ENCODE measurements around the gene ELL.

ELL gene

DNA sequence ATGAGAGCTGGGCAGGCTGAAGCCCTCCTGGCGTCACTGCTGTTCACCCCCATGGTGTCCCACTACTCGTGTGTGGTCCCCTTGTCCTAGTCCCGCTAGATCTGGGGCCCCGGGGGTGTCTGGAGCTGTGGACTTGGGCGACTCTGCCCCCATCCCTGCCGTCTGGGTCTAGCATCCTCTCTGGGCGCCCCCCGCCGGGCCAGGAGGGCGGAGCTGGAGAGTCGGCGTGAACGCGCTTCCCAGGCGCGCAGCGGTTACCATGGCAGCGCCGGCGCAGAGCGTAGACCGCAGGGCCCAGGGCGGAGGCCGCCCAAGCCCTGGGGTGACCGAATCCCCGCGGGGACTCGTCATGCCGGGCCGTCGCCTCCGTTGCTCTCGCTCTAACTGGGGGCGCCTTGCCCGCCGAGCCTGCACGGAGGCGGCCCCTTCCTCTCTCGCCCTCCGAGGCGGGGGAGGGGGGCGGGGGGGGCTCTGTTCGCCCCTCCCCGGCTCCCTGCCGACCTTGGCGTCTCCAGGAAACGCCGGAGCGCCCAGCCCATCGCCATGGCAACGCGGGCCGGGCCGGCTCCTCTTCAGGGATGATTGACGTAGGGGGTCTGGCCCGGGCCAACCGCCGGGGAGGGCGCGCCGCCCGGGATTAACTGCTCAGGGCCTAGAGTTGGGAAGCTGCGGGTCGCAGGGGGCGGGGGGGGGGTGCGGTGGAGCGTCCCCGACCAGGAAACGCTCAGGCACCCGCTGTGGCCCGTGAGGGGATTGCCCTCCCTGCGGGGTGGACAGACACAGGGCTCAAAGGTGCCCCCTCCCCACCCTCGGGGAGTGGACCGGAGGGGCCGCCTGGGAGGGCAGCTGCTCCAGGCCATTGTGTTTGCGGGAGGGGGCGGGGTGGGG is 92.8 kb downstream of the ELL start:
- Mint-ChIP-seq H3K9me3 (no peaks in the 10 kb centered on the region), H3K27me3 (ENCODE audit: low read depth, poor library complexity) (no peaks in the 10 kb centered on the region), H3K36me3 (ENCODE audit: low read depth) (no peaks in the 10 kb centered on the region), H3K27ac (no peak overlapping the region), H3K4me1 (peaks cover 46% of the 10 kb centered on the region), H3K4me3 (no peak overlapping the region)
- TF ChIP-seq, protein P1, sequence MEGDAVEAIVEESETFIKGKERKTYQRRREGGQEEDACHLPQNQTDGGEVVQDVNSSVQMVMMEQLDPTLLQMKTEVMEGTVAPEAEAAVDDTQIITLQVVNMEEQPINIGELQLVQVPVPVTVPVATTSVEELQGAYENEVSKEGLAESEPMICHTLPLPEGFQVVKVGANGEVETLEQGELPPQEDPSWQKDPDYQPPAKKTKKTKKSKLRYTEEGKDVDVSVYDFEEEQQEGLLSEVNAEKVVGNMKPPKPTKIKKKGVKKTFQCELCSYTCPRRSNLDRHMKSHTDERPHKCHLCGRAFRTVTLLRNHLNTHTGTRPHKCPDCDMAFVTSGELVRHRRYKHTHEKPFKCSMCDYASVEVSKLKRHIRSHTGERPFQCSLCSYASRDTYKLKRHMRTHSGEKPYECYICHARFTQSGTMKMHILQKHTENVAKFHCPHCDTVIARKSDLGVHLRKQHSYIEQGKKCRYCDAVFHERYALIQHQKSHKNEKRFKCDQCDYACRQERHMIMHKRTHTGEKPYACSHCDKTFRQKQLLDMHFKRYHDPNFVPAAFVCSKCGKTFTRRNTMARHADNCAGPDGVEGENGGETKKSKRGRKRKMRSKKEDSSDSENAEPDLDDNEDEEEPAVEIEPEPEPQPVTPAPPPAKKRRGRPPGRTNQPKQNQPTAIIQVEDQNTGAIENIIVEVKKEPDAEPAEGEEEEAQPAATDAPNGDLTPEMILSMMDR (IDR thresholded peaks at IDR 0.05), result no peak
- peak; percentile 93 for DNase-seq

DNA sequence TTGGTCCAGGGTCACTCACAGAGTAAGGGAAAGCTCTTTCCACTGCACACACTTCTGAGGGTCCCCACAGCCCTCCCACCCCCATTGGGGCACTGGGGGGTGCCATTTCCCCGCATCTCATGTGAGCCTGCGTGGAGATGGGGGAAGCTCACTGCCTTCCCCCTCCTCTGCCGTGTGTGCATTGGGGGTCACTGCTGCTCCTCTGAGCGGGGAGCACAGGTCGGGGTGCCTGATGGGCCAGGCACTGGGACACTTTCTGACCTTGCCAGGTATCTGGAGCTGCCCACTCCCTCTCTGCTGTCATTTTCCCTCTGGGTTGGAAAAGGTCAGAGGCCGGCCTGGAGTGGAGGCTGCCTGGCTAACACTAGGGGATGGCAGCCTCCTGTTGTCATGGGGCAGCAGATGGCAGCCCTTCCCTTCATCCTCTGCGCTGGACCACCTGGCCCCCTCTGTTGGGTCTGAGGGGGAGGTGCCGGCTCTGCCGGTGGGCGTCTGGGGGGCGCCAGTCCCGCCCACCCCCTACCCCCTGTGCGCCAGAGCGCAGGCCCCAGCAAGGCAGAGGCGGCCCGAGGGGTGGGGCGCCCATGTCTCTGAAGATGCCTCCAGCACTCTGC is 93.6 kb downstream of the ELL start:
- Mint-ChIP-seq H3K27ac (no peak overlapping the region), H3K27me3 (ENCODE audit: low read depth, poor library complexity) (no peaks in the 10 kb centered on the region), H3K4me1 (peaks cover 53% of the 10 kb centered on the region), H3K4me3 (no peak overlapping the region), H3K36me3 (ENCODE audit: low read depth) (no peaks in the 10 kb centered on the region), H3K9me3 (no peaks in the 10 kb centered on the region)
- TF ChIP-seq, protein P1 (IDR thresholded peaks at IDR 0.05), result no peak
- DNase-seq, result no peak

DNA sequence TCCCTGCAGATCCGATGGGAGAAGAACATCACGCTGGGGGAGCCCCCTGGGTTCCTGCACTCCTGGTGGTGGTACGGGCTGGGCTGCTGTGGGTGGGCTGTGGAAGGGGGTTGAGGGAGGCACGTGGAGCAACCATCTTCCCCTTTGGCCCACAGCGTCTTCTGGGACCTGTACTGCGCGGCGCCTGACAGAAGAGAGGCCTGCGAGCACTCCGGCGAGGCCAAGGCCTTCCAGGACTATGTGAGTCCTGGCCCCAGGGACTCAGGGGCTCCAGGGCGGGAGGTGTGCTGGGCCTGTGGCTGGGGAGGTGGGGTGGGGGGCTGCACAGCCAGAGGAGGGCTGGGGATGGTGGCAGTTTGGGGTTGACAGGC is 94.1 kb downstream of the ELL start:
- TF ChIP-seq, protein P1 (IDR thresholded peaks at IDR 0.05), result no peak
- Mint-ChIP-seq H3K36me3 (ENCODE audit: low read depth) (no peaks in the 10 kb centered on the region), H3K27ac (no peak overlapping the region), H3K27me3 (ENCODE audit: low read depth, poor library complexity) (no peaks in the 10 kb centered on the region), H3K9me3 (no peaks in the 10 kb centered on the region), H3K4me3 (no peak overlapping the region), H3K4me1 (peaks cover 59% of the 10 kb centered on the region)
- DNase-seq, result no peak

DNA sequence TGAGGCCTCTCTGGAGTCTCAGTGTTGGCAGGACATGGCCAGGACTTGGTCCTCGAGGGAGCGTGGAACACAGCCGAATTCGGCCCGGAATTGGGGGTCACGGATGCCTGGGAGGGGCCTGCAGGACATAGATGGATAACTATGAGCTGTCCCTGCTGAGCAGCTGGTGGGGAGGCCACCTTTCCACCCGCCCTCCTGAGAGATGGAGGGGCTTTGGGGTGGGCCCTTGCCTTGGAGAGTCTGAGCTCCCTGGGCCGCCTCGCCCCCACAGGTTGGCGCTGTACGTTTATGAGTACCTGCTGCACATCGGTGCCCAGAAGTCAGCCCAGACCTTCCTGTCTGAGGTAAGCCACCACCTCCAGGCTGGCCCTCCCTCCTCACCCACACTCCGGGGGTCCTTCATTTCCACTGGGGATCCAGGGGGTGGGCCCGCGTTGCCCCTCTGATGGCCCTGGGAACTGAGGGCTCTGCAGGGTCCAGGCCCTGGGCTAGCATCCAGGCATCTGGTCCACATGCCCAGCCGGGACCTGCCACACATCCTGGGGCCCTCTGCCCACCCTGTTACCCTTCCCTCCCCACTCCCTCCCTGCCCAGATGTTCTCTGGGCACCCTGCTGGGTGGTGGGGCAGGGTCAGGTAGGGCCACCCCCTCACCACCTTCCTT is 94.7 kb downstream of the ELL start:
- H3K4me1 Mint-ChIP-seq, result peaks cover 58% of the 10 kb centered on the region
- no peak for DNase-seq
- H3K4me3 Mint-ChIP-seq, result no peak overlapping the region
- no peaks in the 10 kb centered on the region for H3K36me3 Mint-ChIP-seq (ENCODE audit: low read depth)
- H3K9me3 Mint-ChIP-seq, result no peaks in the 10 kb centered on the region
- TF ChIP-seq, protein P1 (IDR thresholded peaks at IDR 0.05), result no peak
- no peaks in the 10 kb centered on the region for H3K27me3 Mint-ChIP-seq (ENCODE audit: low read depth, poor library complexity)
- no peak overlapping the region for H3K27ac Mint-ChIP-seq

DNA sequence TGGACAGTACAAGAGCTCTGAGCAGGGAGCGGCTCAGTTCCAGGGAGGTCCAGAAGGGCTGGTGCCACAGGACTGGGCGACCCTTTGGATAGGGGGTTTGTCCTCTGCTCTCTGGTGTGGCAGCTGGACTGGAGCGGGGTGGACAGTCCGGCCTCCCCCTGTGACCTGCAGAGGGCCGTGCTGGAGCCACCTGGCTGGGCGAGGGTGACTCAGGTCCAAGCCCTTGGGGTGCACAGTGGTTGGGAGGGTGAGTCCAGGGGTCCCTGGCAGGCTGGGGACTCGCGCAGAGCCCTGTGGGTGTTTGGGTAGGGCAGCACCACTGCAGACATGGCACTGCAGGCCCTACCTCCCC is 95.5 kb downstream of the ELL start:
- no peak for DNase-seq
- Mint-ChIP-seq H3K36me3 (ENCODE audit: low read depth) (no peaks in the 10 kb centered on the region), H3K9me3 (no peaks in the 10 kb centered on the region), H3K4me3 (no peak overlapping the region), H3K27me3 (ENCODE audit: low read depth, poor library complexity) (no peaks in the 10 kb centered on the region), H3K4me1 (peaks cover 60% of the 10 kb centered on the region), H3K27ac (no peak overlapping the region)
- TF ChIP-seq, protein P1 (IDR thresholded peaks at IDR 0.05), result no peak
